Fibroblast of pulmonary artery (primary cell): Measurements from ENCODE around the gene AGXT.
A peak's percentile ranks its signal among the peaks of the same experiment; 100 is the strongest.
"Not testable (repeated sequence)": the region's sequence is repeated elsewhere in the genome, so short reads cannot be mapped to it uniquely, and the experiment has no call there.

Source experiments
- DNase-seq: peaks from one replicate; pipeline ENCODE4 v3.0.0-alpha.2; 2010; ENCODE audit warnings: low read depth
- H3K4me3 ChIP-seq: replicated peaks from 2 replicates; pipeline ENCODE4 v1.5.1; 2011; ENCODE audit warnings: low read depth, mild to moderate bottlenecking, control low read depth, low read length, moderate library complexity
- CTCF ChIP-seq: IDR thresholded peaks from 2 replicates; pipeline ENCODE4 v1.5.1; 2011; ENCODE audit warnings: mild to moderate bottlenecking, control low read depth, low read length, inconsistent platforms; ENCODE audit errors: missing control alignments

Gene AGXT

GRCh38 chr2:240834377-240834975 lies 34.1 kb upstream of the AGXT start:
- DNase-seq: no peak
- TF ChIP-seq CTCF: no peak
- H3K4me3 ChIP-seq: no peak overlapping the region

GRCh38 chr2:240835528-240835927 lies 33.1 kb upstream of the AGXT start:
- DNase-seq: no peak
- no peak for TF ChIP-seq CTCF
- H3K4me3 ChIP-seq: no peak overlapping the region

- H3K4me3 ChIP-seq: no peak overlapping the region
- no peak for TF ChIP-seq CTCF
- DNase-seq: peak; percentile 64
Measured at GRCh38 chr2:240836781-240837467, 31.7 kb upstream of the AGXT start.

GRCh38 chr2:240837621-240838020 lies 31.0 kb upstream of the AGXT start:
- no peak overlapping the region for H3K4me3 ChIP-seq
- DNase-seq: no peak
- no peak for TF ChIP-seq CTCF

GRCh38 chr2:240839152-240840143 lies 29.2 kb upstream of the AGXT start:
- TF ChIP-seq CTCF: no peak
- no peak overlapping the region for H3K4me3 ChIP-seq
- DNase-seq: no peak

GRCh38 chr2:240840435-240841060 lies 28.1 kb upstream of the AGXT start:
- peak; percentile 75 for DNase-seq
- H3K4me3 ChIP-seq: no peak overlapping the region
- TF ChIP-seq CTCF: peak; percentile 75

DNA sequence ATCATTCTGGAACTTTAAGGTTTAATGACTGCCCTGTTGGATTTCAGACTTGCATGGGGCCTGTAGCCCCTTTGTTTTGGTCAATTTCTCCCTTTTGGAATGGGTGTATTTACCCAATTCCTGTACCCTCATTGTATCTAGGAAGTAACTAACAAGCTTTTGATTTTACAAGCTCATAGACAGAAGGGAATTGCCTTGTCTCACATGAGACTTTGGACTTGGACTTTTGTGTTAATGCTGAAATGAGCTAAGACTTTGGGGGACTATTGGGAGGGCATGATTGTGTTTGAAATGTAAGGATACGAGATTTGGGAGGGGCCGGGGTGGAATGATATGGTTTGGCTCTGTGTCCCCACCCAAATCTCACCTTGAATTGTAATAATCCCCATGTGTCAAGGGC lies 22.3 kb upstream of the AGXT start:
- DNase-seq, H3K4me3 ChIP-seq: not testable (repeated sequence)
